GM21737 (cell line): Measurements from ENCODE around the gene SLC8A3.

Experiments used
- ATAC-seq: cut with Tn5 transposase; IDR thresholded peaks from one replicate; pipeline ENCODE4 v1.9.1; 2021; ENCODE audit warnings: mild to moderate bottlenecking, moderate library complexity; ENCODE audit not compliant: unreplicated experiment

SLC8A3 gene

DNA sequence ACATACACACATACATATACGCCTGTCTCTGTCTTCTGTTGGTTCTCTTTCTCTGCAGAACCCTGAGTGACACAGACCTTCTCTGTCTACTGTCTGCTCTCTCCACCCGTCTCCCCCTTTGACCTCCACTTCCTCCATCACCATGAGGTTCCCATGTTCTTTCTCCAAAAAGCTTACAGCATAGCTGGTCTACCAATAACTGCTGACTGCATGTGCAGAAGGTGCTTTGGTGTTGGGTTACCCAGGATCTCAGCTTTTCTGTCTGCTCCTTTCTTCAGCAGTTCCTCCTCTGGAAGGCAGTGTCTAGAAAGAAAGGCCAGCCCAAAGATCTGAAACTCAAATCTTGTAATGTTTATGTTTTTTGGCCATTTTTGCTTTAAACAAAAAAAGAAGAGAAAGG is 184.0 kb downstream of the SLC8A3 start:
- ATAC-seq = no peak

DNA sequence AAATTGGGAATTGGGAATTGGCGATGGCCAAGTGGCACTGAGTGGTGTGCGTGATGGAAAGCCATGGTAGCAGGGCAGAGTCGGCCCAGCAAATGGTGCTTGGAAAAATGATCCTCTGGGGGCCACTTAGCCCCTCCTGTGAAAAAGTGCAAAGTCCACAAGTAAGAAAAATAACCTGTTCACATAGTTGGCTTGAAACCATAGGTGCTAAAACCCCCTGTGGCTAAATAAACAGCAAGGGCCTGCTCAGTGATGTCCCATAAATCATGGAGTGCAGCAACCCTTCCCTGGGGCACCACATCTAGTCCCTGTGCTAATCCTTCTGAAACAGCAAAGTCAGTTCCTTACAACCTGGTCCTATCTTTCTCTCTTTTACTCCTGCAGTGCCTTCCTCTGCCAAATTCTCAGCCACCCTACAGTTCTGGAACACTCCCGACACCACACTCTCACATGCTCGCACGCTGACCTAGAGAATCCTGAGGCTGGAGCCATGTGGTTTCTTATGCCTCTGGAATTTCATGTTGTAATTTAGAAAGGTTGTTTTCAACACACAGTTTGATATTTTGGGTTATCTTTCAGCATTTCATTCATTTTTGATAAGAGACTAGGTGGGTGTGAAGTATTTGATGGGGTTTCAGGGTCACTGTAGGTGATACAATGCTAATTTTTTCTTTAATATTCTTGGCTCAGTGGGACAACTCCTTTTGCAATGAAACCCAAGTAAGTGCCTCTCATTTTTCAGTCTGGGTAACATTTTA is 186.0 kb downstream of the SLC8A3 start:
- ATAC-seq = no peak

GRCh38 chr14:70000601-70001000 is 188.2 kb downstream of the SLC8A3 start:
- ATAC-seq = no peak

DNA sequence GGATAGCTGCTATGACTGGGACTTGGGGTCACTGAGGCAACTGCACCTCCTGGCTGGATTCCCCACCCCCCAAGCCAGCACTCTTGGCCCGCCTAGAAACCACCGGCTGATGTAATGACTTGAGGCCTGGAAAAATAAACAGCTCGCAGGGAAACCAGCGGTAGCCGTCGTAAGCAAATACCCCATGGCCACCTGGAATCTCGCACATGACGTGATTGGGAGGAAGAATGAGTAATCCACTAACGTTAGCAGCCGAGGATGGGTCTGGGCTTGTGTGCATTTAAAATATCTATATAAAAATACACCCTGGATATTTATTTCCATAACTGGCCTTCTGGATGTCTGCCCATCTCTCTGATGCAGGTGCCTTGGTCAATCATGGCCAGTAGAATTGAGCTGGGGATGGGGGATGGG is 189.5 kb downstream of the SLC8A3 start:
- ATAC-seq = no peak

DNA sequence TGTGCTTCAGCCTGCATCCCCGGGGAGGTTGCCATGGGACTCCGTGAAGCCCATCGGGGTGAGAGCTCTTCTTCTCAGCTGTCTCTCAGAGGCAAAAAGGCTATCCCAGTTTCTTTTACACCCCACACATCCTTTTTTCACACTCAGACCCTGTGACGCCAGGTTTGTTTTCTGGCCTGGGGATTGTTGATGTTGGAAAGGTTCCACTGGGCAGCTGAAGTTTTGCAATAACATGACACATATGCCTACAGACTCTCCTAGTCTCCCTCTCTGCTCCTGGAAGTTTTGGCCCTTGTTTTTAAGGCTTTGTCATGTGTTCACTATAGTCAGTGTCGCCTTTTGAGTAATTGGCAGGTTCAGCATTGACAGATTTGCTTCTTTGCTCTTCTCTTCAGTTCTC is 190.9 kb downstream of the SLC8A3 start:
- ATAC-seq = no peak

DNA sequence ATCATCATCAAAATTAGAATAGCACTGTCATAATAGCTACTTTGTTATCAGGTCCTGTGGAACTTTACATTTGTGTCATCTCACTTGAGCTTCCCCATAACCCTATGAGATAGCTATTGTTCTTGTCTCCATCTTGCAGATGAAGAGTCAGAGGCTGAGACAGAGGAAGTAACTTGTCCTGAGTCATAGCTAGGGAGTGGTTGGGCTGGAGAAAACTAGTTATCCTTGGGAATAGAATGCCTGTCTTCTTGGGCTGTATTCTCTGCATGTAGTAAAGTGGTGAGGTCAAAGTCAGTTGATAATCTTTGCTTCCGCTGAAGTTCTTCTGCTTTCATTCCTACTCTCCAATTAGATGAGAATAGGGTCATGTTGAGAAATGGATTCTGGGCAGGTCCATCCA is 192.5 kb downstream of the SLC8A3 start:
- no peak for ATAC-seq
